ENCODE results near the gene TRIM7.

DNA sequence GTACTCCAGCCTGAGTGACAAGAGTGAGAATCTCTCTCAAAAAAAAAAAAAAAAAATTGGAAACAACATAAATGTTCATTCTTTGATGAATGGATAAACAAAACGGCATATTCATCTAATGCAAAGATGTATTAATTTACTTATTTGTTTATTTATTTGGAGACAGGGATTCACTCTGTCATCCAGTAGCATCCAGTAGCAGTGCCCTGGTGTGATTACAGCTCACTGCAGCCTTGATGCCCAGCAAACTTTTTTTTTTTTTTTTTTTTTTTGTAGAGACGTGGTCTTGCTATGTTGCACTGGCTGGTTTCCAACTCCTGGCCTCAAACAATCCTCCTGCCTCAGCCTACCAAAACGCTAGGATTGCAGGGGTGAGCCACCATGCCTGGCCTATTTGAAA lies 33.2 kb downstream of the TRIM7 start:
- no peak for TF ChIP-seq CEBPB (IDR thresholded peaks at IDR 0.05)
- TF ChIP-seq, protein P1, sequence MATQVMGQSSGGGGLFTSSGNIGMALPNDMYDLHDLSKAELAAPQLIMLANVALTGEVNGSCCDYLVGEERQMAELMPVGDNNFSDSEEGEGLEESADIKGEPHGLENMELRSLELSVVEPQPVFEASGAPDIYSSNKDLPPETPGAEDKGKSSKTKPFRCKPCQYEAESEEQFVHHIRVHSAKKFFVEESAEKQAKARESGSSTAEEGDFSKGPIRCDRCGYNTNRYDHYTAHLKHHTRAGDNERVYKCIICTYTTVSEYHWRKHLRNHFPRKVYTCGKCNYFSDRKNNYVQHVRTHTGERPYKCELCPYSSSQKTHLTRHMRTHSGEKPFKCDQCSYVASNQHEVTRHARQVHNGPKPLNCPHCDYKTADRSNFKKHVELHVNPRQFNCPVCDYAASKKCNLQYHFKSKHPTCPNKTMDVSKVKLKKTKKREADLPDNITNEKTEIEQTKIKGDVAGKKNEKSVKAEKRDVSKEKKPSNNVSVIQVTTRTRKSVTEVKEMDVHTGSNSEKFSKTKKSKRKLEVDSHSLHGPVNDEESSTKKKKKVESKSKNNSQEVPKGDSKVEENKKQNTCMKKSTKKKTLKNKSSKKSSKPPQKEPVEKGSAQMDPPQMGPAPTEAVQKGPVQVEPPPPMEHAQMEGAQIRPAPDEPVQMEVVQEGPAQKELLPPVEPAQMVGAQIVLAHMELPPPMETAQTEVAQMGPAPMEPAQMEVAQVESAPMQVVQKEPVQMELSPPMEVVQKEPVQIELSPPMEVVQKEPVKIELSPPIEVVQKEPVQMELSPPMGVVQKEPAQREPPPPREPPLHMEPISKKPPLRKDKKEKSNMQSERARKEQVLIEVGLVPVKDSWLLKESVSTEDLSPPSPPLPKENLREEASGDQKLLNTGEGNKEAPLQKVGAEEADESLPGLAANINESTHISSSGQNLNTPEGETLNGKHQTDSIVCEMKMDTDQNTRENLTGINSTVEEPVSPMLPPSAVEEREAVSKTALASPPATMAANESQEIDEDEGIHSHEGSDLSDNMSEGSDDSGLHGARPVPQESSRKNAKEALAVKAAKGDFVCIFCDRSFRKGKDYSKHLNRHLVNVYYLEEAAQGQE (IDR thresholded peaks at IDR 0.05; ENCODE audit: low read depth), result no peak
- no peak for TF ChIP-seq FOXM1 (IDR thresholded peaks at IDR 0.05; ENCODE audit: borderline replicate concordance, low read depth)
- TF ChIP-seq CREB1 (IDR thresholded peaks at IDR 0.05; ENCODE audit: low read depth), result no peak
- TF ChIP-seq EP300 (IDR thresholded peaks at IDR 0.05; ENCODE audit: borderline replicate concordance), result no peak
- no peak for TF ChIP-seq EGR1 (IDR thresholded peaks at IDR 0.05)
- TF ChIP-seq, protein P2, sequence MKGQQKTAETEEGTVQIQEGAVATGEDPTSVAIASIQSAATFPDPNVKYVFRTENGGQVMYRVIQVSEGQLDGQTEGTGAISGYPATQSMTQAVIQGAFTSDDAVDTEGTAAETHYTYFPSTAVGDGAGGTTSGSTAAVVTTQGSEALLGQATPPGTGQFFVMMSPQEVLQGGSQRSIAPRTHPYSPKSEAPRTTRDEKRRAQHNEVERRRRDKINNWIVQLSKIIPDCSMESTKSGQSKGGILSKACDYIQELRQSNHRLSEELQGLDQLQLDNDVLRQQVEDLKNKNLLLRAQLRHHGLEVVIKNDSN (IDR thresholded peaks at IDR 0.05), result no peak
- TF ChIP-seq, protein P3, sequence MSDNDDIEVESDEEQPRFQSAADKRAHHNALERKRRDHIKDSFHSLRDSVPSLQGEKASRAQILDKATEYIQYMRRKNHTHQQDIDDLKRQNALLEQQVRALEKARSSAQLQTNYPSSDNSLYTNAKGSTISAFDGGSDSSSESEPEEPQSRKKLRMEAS (IDR thresholded peaks at IDR 0.05), result no peak
